ENCODE data around the gene COL1A1.

Gene COL1A1

GRCh38 chr17:50161023-50161910, 40.2 kb downstream of the COL1A1 start:
- DNase-seq (ENCODE audit: low read depth in 2 of 2, low spot score in 1 of 2) = peak; percentile 82 to 90

GRCh38 chr17:50157891-50158290, 43.5 kb downstream of the COL1A1 start:
- DNase-seq (ENCODE audit: low read depth in 2 of 2, low spot score in 1 of 2) = no peak

- no peak for DNase-seq (ENCODE audit: low read depth in 2 of 2, low spot score in 1 of 2)
Observed at GRCh38 chr17:50155115-50155819, 46.2 kb downstream of the COL1A1 start.

- DNase-seq (ENCODE audit: low read depth in 2 of 2, low spot score in 1 of 2) = no peak
Observed at GRCh38 chr17:50154604-50155003, 46.8 kb downstream of the COL1A1 start.

- no peak for DNase-seq (ENCODE audit: low read depth in 2 of 2, low spot score in 1 of 2)
Observed at GRCh38 chr17:50153650-50154575, 47.5 kb downstream of the COL1A1 start.

GRCh38 chr17:50152736-50153135, 48.7 kb downstream of the COL1A1 start:
- DNase-seq (ENCODE audit: low read depth in 2 of 2, low spot score in 1 of 2) = no peak

- DNase-seq (ENCODE audit: low read depth in 2 of 2, low spot score in 1 of 2) = no peak
Observed at GRCh38 chr17:50151937-50152547, 49.4 kb downstream of the COL1A1 start.

GRCh38 chr17:50151041-50151936, 50.1 kb downstream of the COL1A1 start:
- DNase-seq (ENCODE audit: low read depth in 2 of 2, low spot score in 1 of 2) = peak; percentile 66 to 74

GRCh38 chr17:50150354-50151040, 50.9 kb downstream of the COL1A1 start, which contains the start of gene PPP1R9B:
PPP1R9B (minus strand) TSS chr17:50150677; CDS start chr17:50150513, 164 bp downstream.
- no peak for DNase-seq (ENCODE audit: low read depth in 2 of 2, low spot score in 1 of 2)

GRCh38 chr17:50149417-50150353, 51.7 kb downstream of the COL1A1 start:
- no peak for DNase-seq (ENCODE audit: low read depth in 2 of 2, low spot score in 1 of 2)

GRCh38 chr17:50149091-50149416, 52.4 kb downstream of the COL1A1 start:
- DNase-seq (ENCODE audit: low read depth in 2 of 2, low spot score in 1 of 2) = no peak

GRCh38 chr17:50148226-50149090, 53.0 kb downstream of the COL1A1 start:
- DNase-seq (ENCODE audit: low read depth in 2 of 2, low spot score in 1 of 2) = peak in 1 of 2 donors; percentile 51

GRCh38 chr17:50147841-50148225, 53.6 kb downstream of the COL1A1 start:
- DNase-seq (ENCODE audit: low read depth in 2 of 2, low spot score in 1 of 2) = no peak

- DNase-seq (ENCODE audit: low read depth in 2 of 2, low spot score in 1 of 2) = no peak
Observed at GRCh38 chr17:50146927-50147665, 54.3 kb downstream of the COL1A1 start.

GRCh38 chr17:50146230-50146926, 55.1 kb downstream of the COL1A1 start:
- no peak for DNase-seq (ENCODE audit: low read depth in 2 of 2, low spot score in 1 of 2)

Measured in stimulated activated CD8-positive, alpha-beta memory T cell treated with anti-CD3 and anti-CD28 coated beads, Interleukin-4, amount 100 ng/mL, for 1 hour (primary cell).